Breast epithelium (tissue), 3 donors: Measurements from ENCODE around the gene RHOC.

Experiments used
- CTCF ChIP-seq, 3 donors: fragments of 450-650 bp; IDR thresholded peaks; one replicate each; pipeline ENCODE4 v1.5.1; 2016 to 2017; ENCODE audit warnings: antibody characterized with exemption in 3 of 3, mild to moderate bottlenecking in 3 of 3, moderate library complexity in 3 of 3
- POLR2A ChIP-seq: fragments of 450-650 bp; IDR thresholded peaks from one replicate; pipeline ENCODE4 v1.6.1; 2016; ENCODE audit warnings: antibody characterized with exemption, mild to moderate bottlenecking, moderate library complexity

GRCh38 chr1:112703706-112704105 is 3.2 kb downstream of the RHOC start:
- TF ChIP-seq CTCF (IDR thresholded peaks at IDR 0.05) (no peak), POLR2A (no peak)
